Astrocyte (in vitro differentiated cells and primary cell): Measurements from ENCODE around the gene RAB11B. TPM values are rescaled to one million over a fixed set of nuclear protein-coding genes. Genes with fewer than 3 reads are reported as not detected.

ENCODE experiments used
- DNase-seq: peaks from one replicate; pipeline ENCODE4 v3.0.0-alpha.2; 2010; ENCODE audit warnings: low read depth
- FAIRE-seq: peaks from 2 replicates; lab custom pipeline; 2011; peaks lifted over from hg19 to GRCh38; lab: Jason Lieb, UNC
- H2AFZ ChIP-seq: 2 replicates; pipeline ENCODE4 v1.6.0; 2012; ENCODE audit warnings: low read depth, low read length, inconsistent platforms
- H3K27ac ChIP-seq: 2 replicates; pipeline ENCODE4 v1.5.1; 2011; ENCODE audit warnings: low read depth, low read length, inconsistent platforms
- H3K27me3 ChIP-seq: 2 replicates; pipeline ENCODE4 v1.6.0; 2011; ENCODE audit warnings: low read length, inconsistent platforms; ENCODE audit not compliant: insufficient read depth
- H3K36me3 ChIP-seq: 2 replicates; pipeline ENCODE4 v1.5.1; 2011; ENCODE audit warnings: low read length, inconsistent platforms; ENCODE audit not compliant: insufficient read depth
- H3K4me1 ChIP-seq: 2 replicates; pipeline ENCODE4 v1.5.1; 2011; ENCODE audit warnings: low read length, inconsistent platforms; ENCODE audit not compliant: insufficient read depth
- H3K4me2 ChIP-seq: 2 replicates; pipeline ENCODE4 v1.6.0; 2012; ENCODE audit warnings: low read length, inconsistent platforms
- H3K4me3 ChIP-seq: 2 replicates; pipeline ENCODE4 v1.5.1; 2011; ENCODE audit warnings: low read depth, mild to moderate bottlenecking, low read length, inconsistent platforms; ENCODE audit not compliant: insufficient read depth
- H3K79me2 ChIP-seq: 2 replicates; pipeline ENCODE4 v1.6.0; 2012; ENCODE audit warnings: mild to moderate bottlenecking, low read length, inconsistent platforms; ENCODE audit not compliant: insufficient read depth
- H3K9ac ChIP-seq: 2 replicates; pipeline ENCODE4 v1.6.0; 2012; ENCODE audit warnings: mild to moderate bottlenecking, low read length, inconsistent platforms
- H3K9me3 ChIP-seq: 2 replicates; pipeline ENCODE4 v1.5.1; 2012; ENCODE audit warnings: low read depth, mild to moderate bottlenecking, low read length, inconsistent platforms; ENCODE audit not compliant: insufficient read depth
- H4K20me1 ChIP-seq: 2 replicates; pipeline ENCODE4 v1.6.0; 2012; ENCODE audit warnings: low read length, inconsistent platforms; ENCODE audit not compliant: insufficient read depth
- H3K27ac Mint-ChIP-seq: one replicate; pipeline ENCODE4 v1.8.0; 2021; ENCODE audit warnings: mild to moderate bottlenecking, mixed read lengths; ENCODE audit not compliant: unreplicated experiment
- H3K27me3 Mint-ChIP-seq: one replicate; pipeline ENCODE4 v1.8.0; 2021; ENCODE audit warnings: low read depth, mixed read lengths; ENCODE audit not compliant: unreplicated experiment
- H3K36me3 Mint-ChIP-seq: one replicate; pipeline ENCODE4 v1.8.0; 2021; ENCODE audit warnings: low read depth, mixed read lengths; ENCODE audit not compliant: unreplicated experiment
- H3K4me1 Mint-ChIP-seq: one replicate; pipeline ENCODE4 v1.8.0; 2021; ENCODE audit warnings: low read depth, mixed read lengths; ENCODE audit not compliant: unreplicated experiment
- H3K4me3 Mint-ChIP-seq: one replicate; pipeline ENCODE4 v1.8.0; 2021; ENCODE audit warnings: mild to moderate bottlenecking, moderate library complexity, mixed read lengths; ENCODE audit not compliant: unreplicated experiment
- H3K9me3 Mint-ChIP-seq: one replicate; pipeline ENCODE4 v1.8.0; 2021; ENCODE audit warnings: mild to moderate bottlenecking, mixed read lengths; ENCODE audit not compliant: unreplicated experiment
- EZH2 ChIP-seq: IDR thresholded peaks from 2 replicates; pipeline ENCODE4 v1.6.1; 2012; ENCODE audit warnings: mild to moderate bottlenecking, low read length, inconsistent platforms; ENCODE audit not compliant: insufficient read depth
- total RNA-seq: library from RNA; stranded (reverse); gene quantifications from 2 replicates; pipeline ENCODE4 v1.2.1, GENCODE V29; 2021
- TF ChIP-seq, protein P1 (sequence below): IDR thresholded peaks from 2 replicates; pipeline ENCODE4 v1.5.1; 2011; ENCODE audit warnings: low read depth, mild to moderate bottlenecking, inconsistent platforms, low read length, moderate library complexity; ENCODE audit not compliant: insufficient read depth

Gene RAB11B
- total RNA-seq, 1 donor from 2014 or later, result 85.2 TPM

DNA sequence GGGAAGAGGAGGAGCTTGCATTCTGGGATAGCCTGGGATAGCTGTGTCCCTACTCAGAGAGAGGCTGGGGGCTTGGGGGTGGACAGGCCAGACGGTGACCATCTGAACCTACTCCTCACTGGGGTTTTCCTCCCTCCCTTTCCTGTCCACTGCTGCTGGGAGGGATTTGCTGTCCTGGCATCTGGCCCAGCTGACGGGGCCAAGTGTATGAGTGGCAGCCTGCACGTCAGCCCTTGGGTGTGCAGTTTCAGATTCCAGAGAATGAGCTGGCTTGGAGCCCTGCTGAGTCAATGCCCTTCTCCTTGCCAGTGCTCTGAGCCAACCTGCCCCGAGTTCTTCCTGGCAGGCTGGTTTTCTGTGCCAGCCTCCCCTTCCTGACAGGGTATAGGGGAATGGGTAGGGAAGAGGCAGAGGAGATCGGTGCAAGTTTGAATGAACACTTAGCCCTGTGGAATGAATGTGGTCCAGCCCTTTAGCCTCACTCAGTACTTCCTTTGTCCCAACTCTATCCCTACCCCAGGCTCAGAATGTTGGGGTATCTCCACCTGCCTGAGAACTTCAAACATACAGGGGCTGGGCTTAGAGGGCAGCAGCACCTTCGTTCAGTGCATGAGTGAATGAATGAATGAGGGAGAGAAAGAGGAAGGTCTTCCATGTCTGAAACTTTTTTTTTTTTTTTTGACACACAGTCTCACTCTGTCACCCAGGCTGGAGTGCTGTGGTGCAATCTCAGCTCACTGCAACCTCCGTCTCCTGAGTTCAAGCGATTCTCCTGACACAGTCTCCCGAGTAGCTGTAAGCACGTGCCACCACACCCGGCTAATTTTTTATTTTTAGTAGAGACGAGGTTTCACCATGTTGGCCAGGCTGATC lies 28.0 kb upstream of the RAB11B start:
- Histone ChIP-seq H3K4me3 (no peak overlapping the region), H3K4me1 (peaks cover 30% of the 10 kb centered on the region), H2AFZ (no peak overlapping the region), H3K9me3 (no peaks in the 10 kb centered on the region), H3K79me2 (no peaks in the 10 kb centered on the region), H3K4me2 (peak overlapping the region; percentile 77), H3K9ac (peak overlapping the region; percentile 11), H3K27ac (peak overlapping the region; percentile 16), H3K27me3 (peaks cover 6% of the 10 kb centered on the region), H4K20me1 (peaks cover 16% of the 10 kb centered on the region), H3K36me3 (no peaks in the 10 kb centered on the region)
- no peak for TF ChIP-seq EZH2
- TF ChIP-seq, protein P1, sequence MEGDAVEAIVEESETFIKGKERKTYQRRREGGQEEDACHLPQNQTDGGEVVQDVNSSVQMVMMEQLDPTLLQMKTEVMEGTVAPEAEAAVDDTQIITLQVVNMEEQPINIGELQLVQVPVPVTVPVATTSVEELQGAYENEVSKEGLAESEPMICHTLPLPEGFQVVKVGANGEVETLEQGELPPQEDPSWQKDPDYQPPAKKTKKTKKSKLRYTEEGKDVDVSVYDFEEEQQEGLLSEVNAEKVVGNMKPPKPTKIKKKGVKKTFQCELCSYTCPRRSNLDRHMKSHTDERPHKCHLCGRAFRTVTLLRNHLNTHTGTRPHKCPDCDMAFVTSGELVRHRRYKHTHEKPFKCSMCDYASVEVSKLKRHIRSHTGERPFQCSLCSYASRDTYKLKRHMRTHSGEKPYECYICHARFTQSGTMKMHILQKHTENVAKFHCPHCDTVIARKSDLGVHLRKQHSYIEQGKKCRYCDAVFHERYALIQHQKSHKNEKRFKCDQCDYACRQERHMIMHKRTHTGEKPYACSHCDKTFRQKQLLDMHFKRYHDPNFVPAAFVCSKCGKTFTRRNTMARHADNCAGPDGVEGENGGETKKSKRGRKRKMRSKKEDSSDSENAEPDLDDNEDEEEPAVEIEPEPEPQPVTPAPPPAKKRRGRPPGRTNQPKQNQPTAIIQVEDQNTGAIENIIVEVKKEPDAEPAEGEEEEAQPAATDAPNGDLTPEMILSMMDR, result no peak
- Mint-ChIP-seq H3K36me3 (peaks cover 13% of the 10 kb centered on the region), H3K9me3 (peaks cover 2% of the 10 kb centered on the region), H3K27ac (peak overlapping the region; percentile 94), H3K27me3 (no peaks in the 10 kb centered on the region), H3K4me3 (peak overlapping the region; percentile 58), H3K4me1 (peaks cover 24% of the 10 kb centered on the region)
- FAIRE-seq, result peak; percentile 77
- peak; percentile 94 for DNase-seq

DNA sequence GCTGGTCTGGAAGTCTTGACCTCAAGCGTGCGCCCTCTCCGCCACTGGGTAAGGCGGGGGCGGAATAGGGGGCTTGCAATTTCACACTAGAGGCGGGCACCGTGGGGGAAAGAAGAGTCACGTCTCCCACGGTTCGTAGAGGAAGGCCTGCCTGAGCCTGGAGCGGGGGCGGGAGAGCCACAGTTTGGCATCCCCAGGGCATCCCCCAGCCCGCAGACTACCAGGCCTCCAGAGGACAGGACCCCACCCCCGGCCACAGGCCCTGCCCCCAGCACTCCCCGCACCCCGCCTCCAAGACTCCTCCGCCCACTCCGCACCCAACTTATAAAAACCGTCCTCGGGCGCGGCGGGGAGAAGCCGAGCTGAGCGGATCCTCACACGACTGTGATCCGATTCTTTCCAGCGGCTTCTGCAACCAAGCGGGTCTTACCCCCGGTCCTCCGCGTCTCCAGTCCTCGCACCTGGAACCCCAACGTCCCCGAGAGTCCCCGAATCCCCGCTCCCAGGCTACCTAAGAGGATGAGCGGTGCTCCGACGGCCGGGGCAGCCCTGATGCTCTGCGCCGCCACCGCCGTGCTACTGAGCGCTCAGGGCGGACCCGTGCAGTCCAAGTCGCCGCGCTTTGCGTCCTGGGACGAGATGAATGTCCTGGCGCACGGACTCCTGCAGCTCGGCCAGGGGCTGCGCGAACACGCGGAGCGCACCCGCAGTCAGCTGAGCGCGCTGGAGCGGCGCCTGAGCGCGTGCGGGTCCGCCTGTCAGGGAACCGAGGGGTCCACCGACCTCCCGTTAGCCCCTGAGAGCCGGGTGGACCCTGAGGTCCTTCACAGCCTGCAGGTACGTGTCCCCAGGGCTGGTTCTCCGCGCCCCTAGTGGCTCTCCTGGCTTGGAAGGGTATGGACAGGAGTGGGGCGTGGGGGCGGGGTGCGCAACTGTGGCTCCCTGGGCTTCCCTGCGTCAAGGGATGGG lies 26.1 kb upstream of the RAB11B start, which contains the start of gene ANGPTL4:
TSS of gene ANGPTL4 (plus strand) at position 353 of the 969 bp plus-strand sequence. CDS start at position 520, 167 bp downstream.
- H3K4me3 Mint-ChIP-seq, result peak within 1 kb of the TSS; percentile 85
- peak within 1 kb of the TSS; percentile 56 for H3K4me3 ChIP-seq
- no peak within 1 kb of the TSS for H3K27ac ChIP-seq
- peaks cover 6% of the 10 kb centered on the region for H3K27me3 ChIP-seq
- H3K36me3 ChIP-seq, result no peaks in the 10 kb centered on the region
- TF ChIP-seq, protein P1, result no peak
- no peak for TF ChIP-seq EZH2
- peak within 1 kb of the TSS; percentile 47 for H2AFZ ChIP-seq
- peaks cover 23% of the 10 kb centered on the region for H4K20me1 ChIP-seq
- no peaks in the 10 kb centered on the region for H3K27me3 Mint-ChIP-seq
- FAIRE-seq (no peak), DNase-seq (peak; percentile 26)
- peaks cover 34% of the 10 kb centered on the region for H3K4me1 Mint-ChIP-seq
- H3K9ac ChIP-seq, result peak within 1 kb of the TSS; percentile 52
- H3K4me2 ChIP-seq, result peak within 1 kb of the TSS; percentile 86
- no peaks in the 10 kb centered on the region for H3K79me2 ChIP-seq
- peaks cover 35% of the 10 kb centered on the region for H3K4me1 ChIP-seq
- H3K9me3 Mint-ChIP-seq, result peaks cover 2% of the 10 kb centered on the region
- H3K27ac Mint-ChIP-seq, result peak within 1 kb of the TSS; percentile 99
- peaks cover 22% of the 10 kb centered on the region for H3K36me3 Mint-ChIP-seq
- no peaks in the 10 kb centered on the region for H3K9me3 ChIP-seq
